ENCODE measurements around the gene PALM. TPM values are rescaled to one million over a fixed set of nuclear protein-coding genes. Genes with fewer than 3 reads are reported as not detected.

PALM gene
- polyA plus RNA-seq, 10 donors = 18.5 to 53.6 (median 33.9) TPM

DNA sequence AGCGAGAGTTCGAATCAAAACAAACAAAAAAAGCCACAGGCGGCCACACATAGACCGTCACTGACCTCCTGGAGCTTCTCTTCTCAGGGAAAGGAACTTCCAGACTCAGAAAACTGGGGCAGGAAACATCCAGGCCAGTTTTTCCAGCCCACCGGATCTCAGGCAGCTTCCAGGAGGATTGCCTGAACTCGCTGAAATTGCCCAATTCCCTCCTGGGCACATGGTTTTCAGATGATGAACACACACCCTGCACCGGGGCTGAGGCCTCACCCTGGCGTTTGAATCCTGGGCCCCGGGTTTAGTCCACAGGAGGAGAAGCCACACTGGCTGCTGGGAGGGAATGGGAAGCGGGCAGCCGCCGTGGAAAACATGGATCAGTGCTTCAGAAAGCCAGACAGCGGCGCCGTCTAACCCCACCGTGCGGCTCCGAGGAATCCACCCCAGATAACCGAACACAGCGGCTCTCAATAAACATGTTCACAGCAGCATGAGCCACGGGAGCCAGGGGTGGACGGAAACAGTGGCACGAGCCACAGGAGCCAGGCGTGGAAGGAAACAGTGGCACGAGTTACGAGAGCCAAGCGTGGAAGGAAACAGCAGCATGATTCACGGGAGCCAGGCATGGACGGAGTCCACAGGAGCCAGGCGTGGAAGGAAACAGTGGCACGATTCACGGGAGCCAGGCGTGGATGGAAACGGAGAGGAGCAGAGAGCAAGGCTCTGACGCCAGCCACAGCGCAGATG lies 70.3 kb downstream of the PALM start:
- peak in 2 of 3 donors; percentile 71 to 80 for DNase-seq

GRCh38 chr19:780935-781334 lies 72.2 kb downstream of the PALM start:
- no peak for DNase-seq

GRCh38 chr19:781800-782184 lies 73.1 kb downstream of the PALM start:
- DNase-seq = no peak

DNA sequence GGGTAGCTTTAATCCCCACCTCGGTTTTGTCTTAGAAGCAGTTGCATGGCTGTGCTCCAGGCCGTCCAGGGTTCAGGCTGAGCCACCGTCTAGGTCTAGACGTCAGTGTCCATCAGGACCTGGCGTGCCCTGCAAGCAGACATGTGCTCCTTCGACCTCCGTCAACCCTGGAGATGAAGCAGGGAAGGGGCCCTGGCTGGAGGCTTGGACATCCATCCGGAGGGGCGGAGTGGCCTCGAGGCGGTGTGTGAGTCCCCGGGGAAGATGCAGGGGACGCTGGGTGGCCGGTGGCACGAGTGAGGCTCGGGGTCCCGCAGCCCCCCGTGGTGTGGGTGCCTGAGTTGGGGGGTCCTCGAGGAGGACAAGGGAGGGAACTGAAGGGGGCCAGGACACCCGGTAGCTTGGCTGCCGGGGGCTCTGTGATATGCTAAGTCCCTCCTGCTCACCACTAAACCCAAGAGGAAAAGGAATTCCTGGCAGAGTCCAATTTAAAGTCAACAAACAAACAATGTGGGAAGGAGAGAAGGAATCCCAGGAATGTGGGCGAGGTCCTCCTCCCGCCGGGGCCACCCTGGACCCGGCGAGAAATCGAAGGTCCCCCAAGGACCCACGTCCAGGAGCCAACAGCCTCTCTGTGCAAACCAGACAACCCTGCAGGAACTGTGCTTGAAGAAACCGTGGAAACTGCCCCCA lies 73.6 kb downstream of the PALM start:
- no peak for DNase-seq

DNA sequence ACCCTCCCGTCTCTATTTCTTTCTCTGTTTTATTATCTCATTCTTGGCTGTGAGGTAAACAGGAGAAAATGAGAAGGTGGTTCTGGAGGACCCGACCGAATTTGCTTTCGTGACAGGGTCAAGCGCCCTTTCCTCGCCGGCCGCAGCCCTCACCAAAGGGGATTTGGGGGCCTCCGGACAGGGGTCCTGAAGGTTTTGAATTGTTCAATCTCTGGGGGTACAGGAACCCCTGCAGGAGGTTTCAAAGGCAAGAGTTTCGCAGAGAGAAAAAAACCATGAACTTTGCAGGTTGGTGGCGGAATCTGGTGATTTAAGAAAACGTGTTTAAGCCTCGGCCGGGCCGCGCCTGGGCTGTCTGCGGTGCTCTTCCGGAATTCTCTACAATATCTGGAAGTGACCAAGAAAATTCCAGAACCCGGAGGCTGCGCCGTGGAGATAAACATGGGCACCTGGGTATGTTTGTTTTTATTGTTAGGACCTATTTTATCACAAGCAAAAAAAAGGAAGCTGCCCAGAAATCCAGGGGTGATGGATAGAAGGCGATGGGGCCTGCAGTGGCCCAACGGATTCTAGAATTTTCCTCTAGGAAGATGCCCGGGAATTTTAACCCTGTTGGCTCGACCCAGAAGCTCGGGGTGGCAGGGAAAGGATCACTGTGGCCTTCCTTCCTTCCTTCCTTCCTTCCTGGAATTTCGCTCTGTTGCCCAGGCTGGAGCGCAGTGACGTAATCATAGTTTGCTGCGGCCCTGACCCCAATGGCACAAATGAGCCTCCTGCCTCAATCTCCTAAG lies 74.3 kb downstream of the PALM start:
- no peak for DNase-seq

- no peak for DNase-seq
These were observed 75.8 kb downstream of the PALM start for GRCh38 chr19:784541-784940.

GRCh38 chr19:787536-787935 lies 78.8 kb downstream of the PALM start:
- no peak for DNase-seq

- no peak for DNase-seq
These were observed 79.9 kb downstream of the PALM start for GRCh38 chr19:788686-788982.

DNA sequence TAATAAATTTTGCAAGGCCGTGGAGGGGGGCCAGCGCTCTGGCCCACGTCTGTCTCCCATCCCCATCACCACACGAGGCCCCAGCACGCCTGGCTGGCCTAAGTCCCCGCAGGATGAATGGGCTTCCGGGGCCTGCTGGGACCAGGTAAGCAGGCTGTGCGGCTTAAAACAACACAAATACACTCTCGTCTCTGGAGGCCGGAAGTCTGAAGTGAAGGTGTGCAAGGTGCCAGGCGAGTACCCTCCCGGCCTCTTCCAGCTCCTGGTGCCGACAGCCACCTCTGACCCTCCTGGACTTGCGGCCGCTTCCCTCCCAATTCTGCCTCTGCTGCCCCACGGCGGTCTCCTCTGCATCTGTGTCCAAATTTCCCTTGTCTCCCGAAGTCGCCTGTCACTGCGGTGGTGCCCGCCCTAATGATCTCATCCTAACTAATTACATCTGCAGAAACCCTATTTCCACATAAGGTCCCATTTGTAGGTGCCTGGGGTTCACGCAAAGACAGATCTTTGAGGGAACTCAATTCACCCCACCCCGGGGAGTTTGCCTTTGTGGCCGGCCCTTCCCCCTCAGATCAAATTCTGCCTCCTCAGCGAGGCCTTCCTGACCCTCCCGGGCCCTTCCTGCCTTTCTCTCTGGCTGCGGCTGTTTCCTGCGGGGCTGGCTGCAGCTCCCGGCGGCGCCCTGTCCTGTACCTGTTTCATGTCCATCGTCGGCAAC lies 80.4 kb downstream of the PALM start:
- peak in 1 of 3 donors; percentile 75 for DNase-seq

- DNase-seq = no peak
These were observed 80.9 kb downstream of the PALM start for GRCh38 chr19:789701-790060.

DNA sequence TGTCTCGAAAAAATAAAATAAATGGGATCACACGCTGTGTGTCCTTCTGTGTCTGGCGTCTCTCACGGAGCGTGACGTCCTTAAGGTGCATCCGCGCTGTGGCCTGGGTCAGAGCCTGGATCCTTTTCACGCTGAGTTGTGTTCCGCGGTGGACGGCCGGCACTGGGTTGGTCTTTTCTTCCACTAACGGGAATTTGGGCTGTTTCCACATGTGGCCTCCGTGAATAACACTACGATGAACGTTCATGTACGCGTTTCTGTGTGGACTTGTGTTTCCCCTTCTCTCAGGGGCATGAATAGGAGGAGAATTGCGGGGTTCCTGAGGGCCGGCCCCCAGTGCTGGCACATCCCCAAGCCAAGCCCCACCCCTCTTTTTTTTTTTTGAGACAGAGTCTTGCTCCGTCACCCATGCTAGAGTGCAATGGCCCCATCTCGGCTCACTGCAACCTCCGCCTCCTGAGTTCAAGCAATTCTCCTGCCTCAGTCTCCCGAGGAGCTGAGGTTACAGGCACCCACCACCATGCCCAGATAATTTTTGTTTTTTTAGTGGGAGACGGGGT lies 82.4 kb downstream of the PALM start:
- DNase-seq = peak in 1 of 3 donors; percentile 24

- DNase-seq = no peak
These were observed 83.0 kb downstream of the PALM start for GRCh38 chr19:791567-792305.

DNA sequence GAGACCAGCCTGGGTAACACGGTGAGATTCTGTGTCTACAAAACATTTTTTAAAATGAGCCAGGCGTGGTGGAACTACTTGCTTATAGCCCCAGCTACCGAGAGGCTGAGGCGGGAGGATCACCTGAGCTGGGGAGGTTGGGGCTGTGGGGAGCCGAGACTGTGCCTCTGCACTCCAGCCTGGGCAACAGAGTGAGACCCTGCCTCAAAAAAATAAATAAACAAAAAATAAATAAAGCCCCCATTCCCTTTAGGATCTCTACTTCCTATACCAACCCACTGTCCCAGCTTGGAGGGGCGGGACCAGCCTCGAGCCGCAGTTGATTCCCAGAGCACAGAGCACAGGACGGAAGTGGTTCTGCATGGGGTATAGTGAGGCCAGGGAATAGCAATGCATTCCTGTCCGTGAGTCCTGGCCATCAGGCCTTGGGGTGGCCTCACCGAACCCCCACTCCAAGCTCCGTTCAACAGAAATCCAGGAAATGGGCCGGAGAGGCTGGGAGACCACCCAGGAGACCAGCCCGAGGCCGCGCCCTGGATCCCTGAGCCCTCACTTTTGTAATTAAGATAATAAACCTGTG lies 83.7 kb downstream of the PALM start:
- DNase-seq = peak in 1 of 3 donors; percentile 16

DNA sequence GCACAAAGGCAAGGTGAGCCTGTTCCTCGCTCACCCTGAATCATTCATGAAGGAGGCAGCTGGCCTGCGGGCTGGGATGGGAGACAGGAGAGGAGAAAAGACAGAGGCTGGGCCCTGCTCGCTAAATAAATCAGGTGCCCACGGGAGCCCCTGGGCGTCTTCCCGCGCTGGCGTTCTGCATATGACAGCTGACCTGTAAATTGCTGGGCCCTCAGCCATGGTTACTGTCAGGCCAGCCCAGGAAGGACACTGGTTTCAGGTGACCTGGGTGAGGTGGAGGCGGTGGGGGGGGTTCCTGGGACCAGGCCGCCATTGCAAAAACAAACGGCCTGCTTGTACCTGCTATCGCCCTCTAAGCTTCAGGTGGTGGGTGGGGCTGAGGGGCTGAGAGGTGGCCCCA lies 85.1 kb downstream of the PALM start:
- DNase-seq = peak in 1 of 3 donors; percentile 11

DNA sequence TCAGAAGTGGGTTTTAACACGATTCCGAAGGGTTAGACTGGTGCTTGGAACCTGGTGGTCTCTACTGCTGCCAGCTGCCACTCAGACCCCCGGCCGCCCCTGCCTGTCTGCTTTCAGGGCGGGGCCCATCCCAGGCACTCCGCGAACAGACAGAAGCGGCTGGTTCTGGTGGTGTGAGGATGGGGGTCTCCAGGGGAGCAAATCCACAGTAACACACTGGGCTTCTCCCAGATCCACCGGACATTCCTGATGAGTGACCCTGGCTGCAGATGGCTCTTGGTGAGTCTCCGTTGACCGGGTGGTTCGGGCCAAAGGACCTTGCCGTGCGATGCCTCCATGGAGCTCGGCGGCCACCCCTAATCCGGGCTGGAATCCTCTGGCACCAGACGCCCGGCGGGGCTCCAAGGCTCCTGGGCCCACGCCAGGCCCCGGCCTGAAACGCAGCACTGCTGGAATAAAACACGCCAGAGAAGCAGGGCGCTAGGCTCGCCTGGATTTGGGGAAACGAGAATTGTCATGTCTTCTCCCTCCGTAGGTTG lies 86.4 kb downstream of the PALM start:
- DNase-seq = peak in 1 of 3 donors; percentile 72

- no peak for DNase-seq
These were observed 87.2 kb downstream of the PALM start for GRCh38 chr19:795691-796581.

- peak; percentile 100 for DNase-seq
These were observed 88.2 kb downstream of the PALM start, which contains the start of gene PTBP1 for GRCh38 chr19:796692-797527. Gene PTBP1, plus strand, starts transcription at chr19:797452. Its CDS starts 46 bp downstream, at chr19:797498.
